Adrenal gland (tissue), 12 donors: ENCODE data around the gene BICDL1. TPM values are rescaled to one million over a fixed set of nuclear protein-coding genes. Genes with fewer than 3 reads are reported as not detected.

ENCODE experiments used
- DNase-seq, 7 donors: peaks; one replicate each; pipeline ENCODE4 v3.0.0-alpha.2; 2019 to 2020
- H3K27ac ChIP-seq, 5 donors: fragments of 200-600 bp; sonication (generic) in 4 of 5; 1 replicate in 3 of 5; 2 replicates in 2 of 5; pipeline versions ENCODE4 v1.5.1 to v1.8.0; 2016 to 2020; ENCODE audit warnings: mild to moderate bottlenecking in 1 of 5
- H3K27me3 ChIP-seq: fragments of 200-600 bp; 2 replicates; pipeline ENCODE4 v1.8.0; 2021
- H3K36me3 ChIP-seq, 2 donors: fragments of 200-600 bp; replicated peaks in 1 of 2; 1 replicate in 1 of 2; 2 replicates in 1 of 2; pipeline versions ENCODE4 v1.5.1 to v1.8.0; 2018 to 2022
- H3K4me1 ChIP-seq, 2 donors: fragments of 200-600 bp; replicated peaks in 1 of 2; 1 replicate in 1 of 2; 2 replicates in 1 of 2; pipeline versions ENCODE4 v1.5.1 to v1.8.0; 2018 to 2021
- H3K4me3 ChIP-seq, 4 donors: fragments of 200-600 bp; sonication (generic) in 3 of 4; one replicate each; pipeline ENCODE4 v1.5.1; 2016 to 2018
- H3K9me3 ChIP-seq, 3 donors: fragments of 200-600 bp; sonication (generic) in 1 of 3; replicated peaks in 1 of 3; 1 replicate in 2 of 3; 2 replicates in 1 of 3; pipeline versions ENCODE4 v1.5.1 to v1.8.0; 2016 to 2021
- CTCF ChIP-seq, 6 experiments: fragments of 450-650 bp in 4 of 6; fragments of 200-600 bp in 2 of 6; sonication (generic) in 1 of 6; IDR thresholded peaks; 1 replicate in 5 of 6; 2 replicates in 1 of 6; pipeline versions ENCODE4 v1.5.1 to v1.8.0; 2016 to 2021; ENCODE audit warnings: antibody characterized with exemption in 6 of 6, mild to moderate bottlenecking in 2 of 6, moderate library complexity in 1 of 6
- POLR2A ChIP-seq, 2 donors: fragments of 450-650 bp; IDR thresholded peaks; one replicate each; pipeline ENCODE4 v1.6.1; 2017; ENCODE audit warnings: antibody characterized with exemption in 2 of 2, mild to moderate bottlenecking in 2 of 2, moderate library complexity in 1 of 2
- WGBS, 4 donors: extraction: QIAGEN DNeasy Blood & Tissue Kit in 2 of 4; methylation state at CpG; one replicate each; pipeline versions ENCODE4 v1.1.5 to v1.1.7; 2013 to 2017; 5-methylcytosine and 5-hydroxymethylcytosine counted together
- intact Hi-C, 2 donors: fragments of 100-400 bp; cut with DNase I; formaldehyde crosslinking; loops; one replicate each; pipeline versions ENCODE4 v1.14.1 to v1.15.0; 2022 to 2023
- polyA plus RNA-seq, 3 donors: library from polyadenylated mRNA; stranded (reverse); fragments of 200-250 nt in 2 of 3; fragments of 350-450 nt in 1 of 3; fragmentation: Illumina TruSeq in 1 of 3; extraction: RNeasy Lipid Tissue Mini Kit (QIAGEN cat#74804) in 1 of 3; gene quantifications; one replicate each; pipeline ENCODE4 v1.2.3, GENCODE V29; 2013 to 2014
- total RNA-seq, 9 donors: library from RNA; depleted of rRNA in 4 of 9; stranded (reverse); fragments of >200 nt in 4 of 9; fragments of 120-200 nt in 1 of 9; fragmentation: NEBNext Ultra II Directional in 1 of 9; extraction: Animal tissue kit (Norgen Biotek cat#: 25700) in 1 of 9; gene quantifications; one replicate each; pipeline versions ENCODE4 v1.1.0 to v1.2.4, GENCODE V29; 2013 to 2023
- donor health status: healthy with polysubstance abuse.
- donor health status: Bipolar disorder and iron deficiency.
- donor health status: DM: yes; HTN: yes; CAD: no.
- donor health status: DM: no; HTN: no; CAD: no.
- donor health status: DM: no; HTN: no; CAD: no.
- donor health status: DM: yes; HTN: yes; CAD: no.

The BICDL1 gene
- total and polyA plus RNA-seq, 12 donors = 0.35 to 24.0 (median 2.7) TPM

- Histone ChIP-seq H3K4me1 (no peaks in the 10 kb centered on the region), H3K27ac (no peak overlapping the region), H3K27me3 (no peaks in the 10 kb centered on the region), H3K36me3 (no peaks in the 10 kb centered on the region), H3K4me3 (no peak overlapping the region), H3K9me3 (no peaks in the 10 kb centered on the region)
- WGBS, 4 donors = 91 to 96% (median 93%) methylated on average over 18 of the region's 18 CpGs
- intact Hi-C loops = no loop called here
- DNase-seq = peak in 1 of 7 donors; percentile 18
- TF ChIP-seq POLR2A (IDR thresholded peaks at IDR 0.05) (no peak), CTCF (IDR thresholded peaks at IDR 0.05) (no peak)
These were observed 83.6 kb downstream of the BICDL1 start for GRCh38 chr12:120072472-120073249.

- DNase-seq = peak in 1 of 7 donors; percentile 35
These were observed 86.1 kb downstream of the BICDL1 start for GRCh38 chr12:120075034-120075616.

GRCh38 chr12:120076651-120077050, 87.6 kb downstream of the BICDL1 start:
- H3K9me3 ChIP-seq = no peaks in the 10 kb centered on the region
- no peak for TF ChIP-seq POLR2A (IDR thresholded peaks at IDR 0.05)
- TF ChIP-seq CTCF (IDR thresholded peaks at IDR 0.05) = no peak
- H3K36me3 ChIP-seq = no peaks in the 10 kb centered on the region
- no peaks in the 10 kb centered on the region for H3K27me3 ChIP-seq
- no peak overlapping the region for H3K27ac ChIP-seq
- 87 to 97% (median 93%) methylated on average over 3 to 6 of the region's 6 CpGs for WGBS, 4 donors
- no peak overlapping the region for H3K4me3 ChIP-seq
- peak in 1 of 7 donors; percentile 24 for DNase-seq
- H3K4me1 ChIP-seq = no peaks in the 10 kb centered on the region
- intact Hi-C loops = no loop called here

More at GRCh38 chr12:120075034-120075616, 86.1 kb downstream of the BICDL1 start:
- no peaks in the 10 kb centered on the region for H3K4me1 ChIP-seq
- TF ChIP-seq POLR2A (IDR thresholded peaks at IDR 0.05) (no peak), CTCF (IDR thresholded peaks at IDR 0.05) (no peak)
- no peaks in the 10 kb centered on the region for H3K9me3 ChIP-seq
- intact Hi-C loops = no loop called here
- no peaks in the 10 kb centered on the region for H3K27me3 ChIP-seq
- no peak overlapping the region for H3K27ac ChIP-seq
- H3K4me3 ChIP-seq = no peak overlapping the region
- no peaks in the 10 kb centered on the region for H3K36me3 ChIP-seq
- 83 to 91% (median 86%) methylated on average over 7 of the region's 7 CpGs for WGBS, 4 donors

GRCh38 chr12:120077260-120077659, 88.2 kb downstream of the BICDL1 start:
- H3K27ac ChIP-seq = no peak overlapping the region
- 92 to 98% (median 95%) methylated on average over 6 of the region's 6 CpGs for WGBS, 4 donors
- no peak overlapping the region for H3K4me3 ChIP-seq
- H3K4me1 ChIP-seq = no peaks in the 10 kb centered on the region
- TF ChIP-seq CTCF (IDR thresholded peaks at IDR 0.05) = no peak
- intact Hi-C loops = no loop called here
- no peaks in the 10 kb centered on the region for H3K27me3 ChIP-seq
- H3K36me3 ChIP-seq = no peaks in the 10 kb centered on the region
- H3K9me3 ChIP-seq = no peaks in the 10 kb centered on the region
- DNase-seq = no peak
